HepG2 (cell line): ENCODE measurements around the gene HEXD. TPM values are rescaled to one million over a fixed set of nuclear protein-coding genes. Genes with fewer than 3 reads are reported as not detected.

Experiments used
- MAF1 ChIP-seq: sonication (generic); formaldehyde crosslinking; IDR thresholded peaks from 2 replicates; pipeline ENCODE4 v1.5.0; 2020; ENCODE audit warnings: missing genetic modification reagents, borderline replicate concordance
- ZNF101 ChIP-seq: sonication (generic); formaldehyde crosslinking; IDR thresholded peaks from 2 replicates; pipeline ENCODE4 v1.4.0; 2020; ENCODE audit warnings: mild to moderate bottlenecking, low read depth, missing genetic modification reagents, borderline replicate concordance
- polyA plus RNA-seq, 8 experiments: library from polyadenylated mRNA; depleted of rRNA in 3 of 8; stranded (reverse) in 7 of 8; unstranded in 1 of 8; fragments of >200 nt; fragmentation: Illumina TruSeq in 4 of 8; extraction: Trizol in 4 of 8; gene quantifications; 2 replicates each; pipeline versions ENCODE4 v1.2.1 to v1.2.3, GENCODE V29; 2011 to 2016; ENCODE audit warnings: low read depth in 4 of 8, missing spikeins in 1 of 8, mixed read lengths in 1 of 8; ENCODE audit not compliant: insufficient read depth in 1 of 8
- total RNA-seq, 5 experiments: library from RNA; depleted of rRNA; stranded (reverse); fragments of >200 nt; fragmentation: Illumina TruSeq; extraction: Trizol; gene quantifications; 2 replicates each; pipeline ENCODE4 v1.2.3, GENCODE V29; 2016; ENCODE audit warnings: low read depth in 1 of 5
- TF ChIP-seq, protein P1 (sequence below): sonication (generic); formaldehyde crosslinking; IDR thresholded peaks from 2 replicates; pipeline ENCODE4 v1.9.0; 2021; ENCODE audit warnings: missing genetic modification reagents, borderline replicate concordance
- TF ChIP-seq, protein P2 (sequence below): sonication (generic); formaldehyde crosslinking; IDR thresholded peaks from 2 replicates; pipeline ENCODE4 v1.4.0; 2020; ENCODE audit warnings: missing genetic modification reagents
- TF ChIP-seq, protein P3 (sequence below): sonication (generic); formaldehyde crosslinking; IDR thresholded peaks from 2 replicates; pipeline ENCODE4 v1.4.0; 2020; ENCODE audit warnings: mild to moderate bottlenecking, missing genetic modification reagents
- TF ChIP-seq, protein P4 (sequence below): sonication (generic); formaldehyde crosslinking; IDR thresholded peaks from 2 replicates; pipeline ENCODE4 v1.4.0; 2020; ENCODE audit warnings: missing genetic modification reagents, borderline replicate concordance

HEXD gene
- total and polyA plus RNA-seq, 2 of the 13 experiments (the other 11 are each of a cell fraction or from before 2014, with no cell fraction given), result 22.3 to 41.8 TPM

DNA sequence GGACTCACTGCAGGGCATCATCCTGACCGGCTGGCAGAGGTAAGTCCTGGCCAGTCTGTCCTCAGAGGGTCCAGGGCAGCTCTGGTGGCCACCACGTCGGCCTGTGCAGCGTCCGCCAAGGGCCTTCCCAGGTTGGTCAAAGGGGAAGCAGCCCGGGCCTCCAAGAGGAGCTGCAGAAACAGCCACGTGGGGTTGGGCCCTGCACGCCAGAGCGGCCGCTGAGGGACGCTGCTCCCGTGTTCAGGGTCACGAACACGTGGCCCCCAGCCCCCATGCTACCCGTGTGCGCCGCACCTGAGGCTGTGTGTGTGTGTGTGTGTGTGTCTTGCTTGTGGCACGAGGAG, 19.1 kb downstream of the HEXD start (continued):
- TF ChIP-seq MAF1 (CRISPR knock-in tag) (no peak), ZNF101 (no peak)
- TF ChIP-seq, protein P1, sequence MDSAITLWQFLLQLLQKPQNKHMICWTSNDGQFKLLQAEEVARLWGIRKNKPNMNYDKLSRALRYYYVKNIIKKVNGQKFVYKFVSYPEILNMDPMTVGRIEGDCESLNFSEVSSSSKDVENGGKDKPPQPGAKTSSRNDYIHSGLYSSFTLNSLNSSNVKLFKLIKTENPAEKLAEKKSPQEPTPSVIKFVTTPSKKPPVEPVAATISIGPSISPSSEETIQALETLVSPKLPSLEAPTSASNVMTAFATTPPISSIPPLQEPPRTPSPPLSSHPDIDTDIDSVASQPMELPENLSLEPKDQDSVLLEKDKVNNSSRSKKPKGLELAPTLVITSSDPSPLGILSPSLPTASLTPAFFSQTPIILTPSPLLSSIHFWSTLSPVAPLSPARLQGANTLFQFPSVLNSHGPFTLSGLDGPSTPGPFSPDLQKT, result no peak
- TF ChIP-seq, protein P2, sequence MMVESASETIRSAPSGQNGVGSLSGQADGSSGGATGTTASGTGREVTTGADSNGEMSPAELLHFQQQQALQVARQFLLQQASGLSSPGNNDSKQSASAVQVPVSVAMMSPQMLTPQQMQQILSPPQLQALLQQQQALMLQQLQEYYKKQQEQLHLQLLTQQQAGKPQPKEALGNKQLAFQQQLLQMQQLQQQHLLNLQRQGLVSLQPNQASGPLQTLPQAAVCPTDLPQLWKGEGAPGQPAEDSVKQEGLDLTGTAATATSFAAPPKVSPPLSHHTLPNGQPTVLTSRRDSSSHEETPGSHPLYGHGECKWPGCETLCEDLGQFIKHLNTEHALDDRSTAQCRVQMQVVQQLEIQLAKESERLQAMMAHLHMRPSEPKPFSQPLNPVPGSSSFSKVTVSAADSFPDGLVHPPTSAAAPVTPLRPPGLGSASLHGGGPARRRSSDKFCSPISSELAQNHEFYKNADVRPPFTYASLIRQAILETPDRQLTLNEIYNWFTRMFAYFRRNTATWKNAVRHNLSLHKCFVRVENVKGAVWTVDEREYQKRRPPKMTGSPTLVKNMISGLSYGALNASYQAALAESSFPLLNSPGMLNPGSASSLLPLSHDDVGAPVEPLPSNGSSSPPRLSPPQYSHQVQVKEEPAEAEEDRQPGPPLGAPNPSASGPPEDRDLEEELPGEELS (CRISPR knock-in tag), result no peak
- TF ChIP-seq, protein P3, sequence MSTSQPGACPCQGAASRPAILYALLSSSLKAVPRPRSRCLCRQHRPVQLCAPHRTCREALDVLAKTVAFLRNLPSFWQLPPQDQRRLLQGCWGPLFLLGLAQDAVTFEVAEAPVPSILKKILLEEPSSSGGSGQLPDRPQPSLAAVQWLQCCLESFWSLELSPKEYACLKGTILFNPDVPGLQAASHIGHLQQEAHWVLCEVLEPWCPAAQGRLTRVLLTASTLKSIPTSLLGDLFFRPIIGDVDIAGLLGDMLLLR (CRISPR knock-in tag), result no peak
- TF ChIP-seq, protein P4, sequence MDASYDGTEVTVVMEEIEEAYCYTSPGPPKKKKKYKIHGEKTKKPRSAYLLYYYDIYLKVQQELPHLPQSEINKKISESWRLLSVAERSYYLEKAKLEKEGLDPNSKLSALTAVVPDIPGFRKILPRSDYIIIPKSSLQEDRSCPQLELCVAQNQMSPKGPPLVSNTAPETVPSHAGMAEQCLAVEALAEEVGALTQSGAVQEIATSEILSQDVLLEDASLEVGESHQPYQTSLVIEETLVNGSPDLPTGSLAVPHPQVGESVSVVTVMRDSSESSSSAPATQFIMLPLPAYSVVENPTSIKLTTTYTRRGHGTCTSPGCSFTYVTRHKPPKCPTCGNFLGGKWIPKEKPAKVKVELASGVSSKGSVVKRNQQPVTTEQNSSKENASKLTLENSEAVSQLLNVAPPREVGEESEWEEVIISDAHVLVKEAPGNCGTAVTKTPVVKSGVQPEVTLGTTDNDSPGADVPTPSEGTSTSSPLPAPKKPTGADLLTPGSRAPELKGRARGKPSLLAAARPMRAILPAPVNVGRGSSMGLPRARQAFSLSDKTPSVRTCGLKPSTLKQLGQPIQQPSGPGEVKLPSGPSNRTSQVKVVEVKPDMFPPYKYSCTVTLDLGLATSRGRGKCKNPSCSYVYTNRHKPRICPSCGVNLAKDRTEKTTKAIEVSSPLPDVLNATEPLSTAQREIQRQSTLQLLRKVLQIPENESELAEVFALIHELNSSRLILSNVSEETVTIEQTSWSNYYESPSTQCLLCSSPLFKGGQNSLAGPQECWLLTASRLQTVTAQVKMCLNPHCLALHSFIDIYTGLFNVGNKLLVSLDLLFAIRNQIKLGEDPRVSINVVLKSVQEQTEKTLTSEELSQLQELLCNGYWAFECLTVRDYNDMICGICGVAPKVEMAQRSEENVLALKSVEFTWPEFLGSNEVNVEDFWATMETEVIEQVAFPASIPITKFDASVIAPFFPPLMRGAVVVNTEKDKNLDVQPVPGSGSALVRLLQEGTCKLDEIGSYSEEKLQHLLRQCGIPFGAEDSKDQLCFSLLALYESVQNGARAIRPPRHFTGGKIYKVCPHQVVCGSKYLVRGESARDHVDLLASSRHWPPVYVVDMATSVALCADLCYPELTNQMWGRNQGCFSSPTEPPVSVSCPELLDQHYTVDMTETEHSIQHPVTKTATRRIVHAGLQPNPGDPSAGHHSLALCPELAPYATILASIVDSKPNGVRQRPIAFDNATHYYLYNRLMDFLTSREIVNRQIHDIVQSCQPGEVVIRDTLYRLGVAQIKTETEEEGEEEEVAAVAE (CRISPR knock-in tag), result no peak
- TF ChIP-seq, all 625 proteins: peak for 0
